Measurements from ENCODE around the gene OBP2A.
"Not testable (repeated sequence)": the region's sequence is repeated elsewhere in the genome, so short reads cannot be mapped to it uniquely, and the experiment has no call there.

OBP2A gene

DNA sequence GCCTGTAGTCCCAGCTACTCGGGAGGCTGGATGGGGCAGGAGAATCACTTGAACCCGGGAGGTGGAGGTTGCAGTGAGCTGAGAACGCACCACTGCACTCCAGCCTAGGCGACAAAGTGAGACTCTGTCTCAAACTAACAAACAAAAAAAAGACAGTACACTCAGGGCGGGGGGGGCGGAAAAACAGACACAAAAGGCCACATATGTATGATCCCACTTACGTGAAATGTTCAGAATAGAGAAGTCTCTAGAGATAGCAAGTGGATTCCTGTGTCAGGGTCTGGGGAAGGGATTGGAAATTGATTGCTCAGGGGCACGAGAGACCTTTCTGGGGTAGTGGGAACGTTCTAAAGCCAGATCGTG, 33.7 kb upstream of the OBP2A start:
- DNase-seq (ENCODE audit: low read depth), result no peak

DNA sequence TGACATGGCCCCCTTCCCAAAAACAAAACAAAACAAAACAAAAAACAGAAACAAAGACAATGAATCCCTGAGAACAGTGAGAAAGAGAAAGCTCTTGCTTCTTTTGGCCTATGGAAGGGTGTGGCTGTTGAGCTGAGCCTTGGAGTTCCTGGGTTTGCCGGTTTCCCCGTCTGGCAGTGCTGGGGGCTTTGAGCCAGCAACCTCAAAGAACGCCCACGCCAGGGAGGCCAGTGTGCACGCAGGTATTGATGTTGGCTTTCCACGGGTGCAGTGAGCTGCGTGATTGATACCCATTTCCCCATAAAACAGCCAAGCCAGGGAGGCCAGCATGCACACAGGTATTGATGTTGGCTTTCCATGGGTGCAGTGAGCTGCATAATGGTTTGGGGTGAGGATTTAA, 33.0 kb upstream of the OBP2A start:
- no peak for DNase-seq (ENCODE audit: low read depth)

DNA sequence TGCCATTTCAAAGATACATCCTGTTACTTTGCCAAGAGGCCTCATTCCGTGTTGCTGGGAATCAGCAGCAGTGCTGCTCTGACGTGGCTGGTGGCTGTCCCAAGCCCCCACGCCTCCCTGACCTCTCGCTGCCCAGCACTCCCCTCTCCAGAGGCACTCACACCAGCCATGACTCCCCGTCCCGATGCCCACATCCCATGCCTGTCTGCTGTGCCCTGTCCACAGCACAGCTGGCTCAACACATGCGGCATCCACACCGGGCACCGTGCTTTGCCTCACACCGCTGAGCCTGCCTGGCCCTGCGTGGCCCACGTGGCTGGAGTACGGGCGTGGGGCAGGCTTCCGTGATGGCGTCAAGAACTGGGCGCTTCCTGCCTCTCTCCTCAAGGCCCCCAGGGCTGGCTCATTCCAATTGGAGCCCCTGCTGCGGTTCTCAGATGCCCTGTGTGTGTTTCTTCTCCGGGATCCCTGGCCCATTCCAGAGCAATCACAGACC, 32.5 kb upstream of the OBP2A start:
- no peak for DNase-seq (ENCODE audit: low read depth)

GRCh38 chr9:135513906-135514305, 32.0 kb upstream of the OBP2A start:
- DNase-seq (ENCODE audit: low read depth), result not testable (repeated sequence)

GRCh38 chr9:135514342-135515082, 31.4 kb upstream of the OBP2A start:
- no peak for DNase-seq (ENCODE audit: low read depth)

DNA sequence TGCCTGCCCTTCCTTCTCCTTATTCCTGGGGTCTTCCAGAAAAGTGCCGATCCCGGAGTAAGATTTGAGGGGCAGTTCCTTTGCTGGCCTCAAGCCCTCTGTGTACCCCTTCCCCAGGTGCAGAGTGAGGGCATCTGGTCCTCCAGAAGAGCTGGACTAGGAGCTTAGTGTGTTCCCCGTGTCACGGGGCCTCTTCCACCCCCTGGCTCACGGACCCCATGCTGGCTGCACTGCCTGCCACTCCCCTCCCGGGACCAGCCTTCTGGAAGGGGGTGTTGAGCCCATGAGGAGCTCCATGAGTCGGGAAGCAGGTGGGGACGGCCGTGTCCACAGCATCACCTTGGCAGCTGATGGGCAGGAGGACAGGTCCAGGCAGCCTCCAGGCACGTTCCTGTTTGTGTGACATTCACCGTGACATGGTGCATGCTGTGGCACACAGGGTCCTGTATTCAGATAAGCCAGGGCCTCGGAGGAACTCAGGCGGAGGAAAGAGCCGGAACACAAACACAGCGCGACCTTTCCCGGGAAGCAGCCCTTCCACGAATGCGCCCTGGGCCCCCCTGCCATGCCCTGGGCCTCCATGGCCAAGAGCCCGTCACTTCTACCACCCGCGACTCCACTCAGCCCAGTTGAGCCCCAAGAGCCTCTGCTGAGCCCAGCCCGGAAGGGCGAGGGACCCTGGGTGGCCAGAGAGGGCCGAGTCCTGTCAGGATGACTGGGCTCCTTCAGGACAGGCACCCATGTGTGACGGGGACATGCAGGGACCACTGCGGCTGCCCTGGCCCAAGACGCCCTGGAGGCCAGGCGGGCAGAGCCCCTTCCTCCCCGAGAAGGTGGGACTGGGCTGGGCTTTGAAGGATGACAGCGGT, 30.6 kb upstream of the OBP2A start:
- no peak for DNase-seq (ENCODE audit: low read depth)

GRCh38 chr9:135516132-135516860, 29.6 kb upstream of the OBP2A start:
- no peak for DNase-seq (ENCODE audit: low read depth)

- DNase-seq (ENCODE audit: low read depth), result no peak
These were observed 28.5 kb upstream of the OBP2A start for GRCh38 chr9:135517407-135517822.

GRCh38 chr9:135519179-135519971, 26.6 kb upstream of the OBP2A start:
- no peak for DNase-seq (ENCODE audit: low read depth)

- DNase-seq (ENCODE audit: low read depth), result no peak
These were observed 24.9 kb upstream of the OBP2A start, which contains the start of gene LCN1 for GRCh38 chr9:135520916-135521607. Gene LCN1 (plus strand): TSS chr9:135521440. CDS start chr9:135521498, 58 bp downstream.

GRCh38 chr9:135521608-135522095, 24.3 kb upstream of the OBP2A start:
- DNase-seq (ENCODE audit: low read depth), result no peak

DNA sequence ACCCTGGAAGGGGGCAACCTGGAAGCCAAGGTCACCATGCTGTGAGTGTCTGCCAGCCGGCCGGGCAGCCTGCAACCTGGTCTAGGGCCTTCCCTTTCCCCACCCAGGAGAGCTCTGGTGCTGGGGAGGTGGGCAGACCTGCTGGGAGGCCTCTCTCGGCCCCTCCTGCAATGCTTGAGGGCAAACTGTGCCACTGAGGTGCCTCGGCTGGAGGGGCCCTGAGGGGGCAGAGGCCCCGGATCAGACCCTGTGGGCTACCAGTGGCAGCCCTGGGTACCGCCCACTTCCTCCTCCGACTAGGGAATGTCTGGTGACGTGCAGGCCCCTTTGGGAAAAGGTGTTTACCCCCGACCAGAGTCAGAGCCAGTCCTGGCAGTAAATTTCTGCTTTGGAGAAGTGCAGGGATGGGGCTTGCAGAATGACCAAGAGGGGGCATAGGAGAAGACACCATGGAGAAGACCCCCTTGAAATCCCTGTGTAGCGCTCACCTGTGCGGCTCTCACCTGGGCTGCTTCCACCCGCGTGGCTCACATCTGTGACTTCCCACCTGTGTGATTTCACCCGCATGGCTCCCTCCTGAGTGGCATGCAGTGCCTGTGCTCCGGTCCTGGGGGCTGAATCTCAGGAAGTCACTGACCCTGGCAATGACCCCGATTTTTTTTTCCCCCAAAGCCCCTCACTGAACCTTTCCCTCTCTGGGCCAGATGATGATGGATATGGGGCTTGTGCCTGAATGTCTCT, 23.6 kb upstream of the OBP2A start:
- DNase-seq (ENCODE audit: low read depth), result no peak

GRCh38 chr9:135522931-135523330, 23.0 kb upstream of the OBP2A start:
- DNase-seq (ENCODE audit: low read depth), result no peak

DNA sequence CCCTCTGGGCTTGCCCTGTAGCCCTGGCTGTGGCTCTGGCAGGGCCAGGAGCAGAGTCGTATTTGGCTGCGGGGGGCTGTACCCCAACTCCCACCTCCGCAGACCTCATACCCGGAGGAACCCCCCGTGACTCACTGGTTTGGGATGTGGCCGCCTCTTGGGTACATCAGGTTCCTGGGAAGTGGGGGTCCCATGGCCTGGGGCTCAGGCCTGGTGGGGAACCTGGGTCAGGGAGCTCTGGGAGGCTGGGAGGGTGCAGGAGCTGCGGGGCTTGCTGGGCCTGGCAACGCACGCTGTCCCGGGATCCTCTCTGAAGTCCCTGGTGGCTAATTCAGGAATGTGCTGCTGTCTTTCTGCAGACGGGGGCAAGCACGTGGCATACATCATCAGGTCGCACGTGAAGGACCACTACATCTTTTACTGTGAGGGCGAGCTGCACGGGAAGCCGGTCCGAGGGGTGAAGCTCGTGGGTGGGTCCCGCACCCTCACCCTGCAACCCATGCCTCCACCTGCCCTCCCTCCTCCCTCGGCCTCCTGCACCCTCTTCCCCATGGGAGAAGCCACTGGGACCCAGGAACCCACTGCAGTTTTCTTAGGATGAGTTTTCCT, 22.3 kb upstream of the OBP2A start:
- DNase-seq (ENCODE audit: low read depth), result no peak

DNA sequence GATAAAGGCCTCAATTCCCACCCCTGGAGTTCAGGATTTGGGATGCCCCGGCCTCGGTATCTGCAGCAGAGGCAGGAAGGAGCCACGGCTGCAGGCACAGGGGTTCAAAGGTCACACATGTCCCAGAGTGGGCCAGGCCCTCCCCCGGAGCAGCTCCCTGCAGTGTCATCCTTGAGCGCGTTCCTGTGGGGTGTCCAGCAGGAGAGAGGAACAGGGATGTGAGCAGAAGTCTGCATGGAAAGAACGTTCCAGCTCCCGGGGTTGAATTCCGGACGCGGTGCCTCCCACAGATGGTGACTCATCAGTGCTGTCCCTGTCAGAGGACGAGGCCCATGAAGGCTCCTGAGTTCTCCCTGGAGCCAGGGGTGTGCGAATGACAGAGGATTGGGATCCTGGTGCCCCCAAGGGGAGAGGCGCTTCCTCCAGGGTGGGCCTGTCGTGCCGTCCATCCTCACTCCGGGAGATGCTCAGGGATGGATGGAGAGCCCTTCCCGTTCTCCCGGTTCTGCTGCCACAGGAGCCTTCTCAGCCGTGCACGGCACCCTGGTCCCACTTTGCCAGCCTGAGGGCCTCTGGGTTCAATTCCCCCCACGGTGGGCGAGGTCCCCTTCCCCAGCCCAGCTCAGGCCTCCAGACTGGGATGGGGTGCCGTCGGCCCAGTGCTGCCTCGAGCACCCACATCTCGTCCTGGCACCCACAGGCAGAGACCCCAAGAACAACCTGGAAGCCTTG, 21.6 kb upstream of the OBP2A start:
- no peak for DNase-seq (ENCODE audit: low read depth)

DNA sequence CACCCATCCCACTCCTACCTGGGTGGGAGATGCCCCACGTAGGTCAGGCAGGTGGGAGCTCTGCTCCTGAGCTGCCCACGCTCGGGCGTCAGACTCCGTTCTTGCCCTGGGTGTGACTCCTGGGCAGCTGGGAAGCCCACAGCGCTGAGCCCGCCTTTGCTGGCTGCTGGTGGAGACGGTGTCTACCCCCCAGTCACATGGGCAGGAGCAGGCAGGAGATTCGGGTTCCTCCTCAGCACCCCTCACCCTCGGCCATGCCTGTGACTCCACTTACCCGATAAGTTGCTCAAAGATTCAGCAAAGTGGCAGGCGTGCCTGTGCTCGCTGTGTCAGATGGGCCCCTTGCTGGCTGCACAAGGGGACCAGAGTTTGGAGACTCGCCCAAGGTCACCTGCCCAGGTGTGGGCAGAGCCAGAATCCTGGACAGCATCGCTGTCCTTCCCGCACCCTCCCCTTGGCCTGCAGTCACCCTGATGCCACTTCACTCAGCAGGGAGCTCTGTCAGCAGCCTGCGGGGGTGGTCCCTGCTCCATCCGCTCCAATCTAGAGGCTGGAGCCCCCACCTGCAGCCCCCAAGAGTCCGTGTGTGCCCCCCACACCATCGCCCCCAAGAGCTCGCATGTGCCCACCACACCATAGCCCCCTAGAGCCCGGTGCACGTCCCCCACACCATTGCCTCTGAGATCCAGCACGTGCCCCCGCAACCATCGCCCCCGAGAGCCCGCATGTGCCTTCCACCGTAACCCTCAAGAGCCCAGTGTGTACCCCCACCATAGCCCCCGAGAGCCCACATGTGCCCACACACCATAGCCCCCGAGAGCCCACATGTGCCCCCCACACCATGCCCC, 20.5 kb upstream of the OBP2A start:
- DNase-seq (ENCODE audit: low read depth), result no peak

DNA sequence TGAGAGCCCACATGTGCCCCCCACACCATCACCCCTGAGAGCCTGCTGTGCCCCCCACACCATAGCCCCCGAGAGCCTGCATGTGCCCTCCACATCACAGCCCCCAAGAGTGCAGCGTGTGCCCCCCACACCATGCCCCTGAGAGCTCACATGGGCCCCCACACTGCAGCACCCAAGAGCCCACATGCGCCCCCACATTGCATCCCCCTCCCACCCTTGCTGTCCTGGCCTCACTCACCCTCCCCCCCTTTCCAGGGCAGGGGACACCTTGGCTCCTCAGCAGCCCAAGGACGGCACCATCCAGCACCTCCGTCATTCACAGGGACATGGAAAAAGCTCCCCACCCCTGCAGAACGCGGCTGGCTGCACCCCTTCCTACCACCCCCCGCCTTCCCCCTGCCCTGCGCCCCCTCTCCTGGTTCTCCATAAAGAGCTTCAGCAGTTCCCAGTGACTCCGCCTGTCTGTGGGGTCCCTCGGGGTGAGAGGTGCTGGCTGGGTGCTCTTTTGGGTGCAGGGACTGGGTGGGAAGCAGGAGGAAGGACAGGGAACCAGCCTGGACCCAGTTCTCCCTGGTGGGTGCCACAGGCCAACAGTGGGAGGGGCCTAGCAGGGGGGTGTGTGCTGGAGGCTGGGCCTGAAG, 19.7 kb upstream of the OBP2A start:
- no peak for DNase-seq (ENCODE audit: low read depth)

All from stimulated activated CD8-positive, alpha-beta memory T cell treated with anti-CD3 and anti-CD28 coated beads, Interleukin-15, amount 100 ng/mL, for 24 hours (primary cell).